ENCODE data around the gene TBC1D8.

TBC1D8 gene

DNA sequence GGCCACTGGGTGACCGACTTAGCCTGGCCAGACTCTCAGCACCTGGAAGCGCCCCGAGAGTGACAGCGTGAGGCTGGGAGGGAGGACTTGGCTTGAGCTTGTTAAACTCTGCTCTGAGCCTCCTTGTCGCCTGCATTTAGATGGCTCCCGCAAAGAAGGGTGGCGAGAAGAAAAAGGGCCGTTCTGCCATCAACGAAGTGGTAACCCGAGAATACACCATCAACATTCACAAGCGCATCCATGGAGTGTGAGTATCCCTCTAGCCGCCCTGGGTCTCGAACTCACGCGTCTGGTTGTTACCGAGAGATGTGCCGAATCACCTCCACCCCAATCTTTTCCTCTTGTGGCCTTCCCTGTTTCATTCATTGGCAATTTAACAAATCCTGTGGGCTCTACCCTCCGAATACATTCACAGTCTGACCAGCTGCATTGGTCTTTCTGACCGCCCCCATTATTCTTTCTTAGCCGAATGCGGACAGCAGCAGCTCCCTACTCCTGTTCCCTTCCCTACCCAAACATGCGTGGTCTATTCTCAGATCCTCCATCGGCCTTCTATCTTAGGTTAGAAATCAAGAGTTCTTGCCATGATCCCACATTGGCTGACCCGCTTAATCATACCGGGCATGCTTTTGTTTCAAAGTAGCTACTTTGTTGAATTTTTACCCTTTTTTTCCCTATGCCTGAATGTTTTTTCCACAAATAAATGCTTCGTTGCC lies 148.5 kb downstream of the TBC1D8 start:
- no peak for DNase-seq (ENCODE audit: low read depth in 1 of 2, low spot score in 1 of 2)

DNA sequence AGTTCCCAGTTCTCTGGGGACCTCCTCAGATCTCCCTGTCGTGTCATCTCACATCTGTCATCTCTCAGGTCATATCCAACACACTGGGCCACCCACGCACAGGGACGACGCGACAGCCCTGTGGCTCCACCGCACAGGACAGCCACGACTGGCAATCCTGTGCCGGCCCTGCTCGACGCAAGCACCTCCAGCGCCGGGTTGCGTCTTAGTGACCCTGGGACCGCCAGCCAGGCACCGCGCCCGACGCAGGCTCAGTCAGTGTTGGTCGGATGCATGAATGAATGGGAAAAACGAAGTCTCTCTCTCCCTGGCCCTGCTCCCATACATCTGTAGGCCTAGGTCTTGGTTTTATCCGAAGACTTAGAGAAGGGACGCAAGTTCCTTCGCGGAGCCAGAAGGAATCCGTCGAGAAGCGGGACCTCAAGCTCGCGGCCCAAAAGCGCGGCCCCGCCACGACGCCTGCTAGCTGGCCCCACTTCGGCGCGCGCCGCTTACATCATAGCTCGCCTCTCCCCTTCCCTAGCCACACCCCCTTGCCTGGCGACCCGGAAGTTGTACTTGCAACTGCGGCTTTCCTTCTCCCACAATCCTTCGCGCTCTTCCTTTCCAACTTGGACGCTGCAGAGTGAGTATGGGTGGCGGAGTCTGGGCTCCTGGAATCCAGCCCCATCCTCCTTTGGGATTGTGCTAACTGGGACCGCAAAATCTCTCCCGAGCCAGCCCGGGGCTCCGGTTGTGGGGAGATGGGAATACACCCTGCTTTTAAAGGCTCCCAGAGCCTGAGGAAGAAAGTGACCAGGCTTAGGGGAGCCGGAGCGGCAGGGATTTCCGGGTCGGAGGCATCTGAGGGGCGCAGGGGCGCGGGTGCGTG lies 149.3 kb downstream of the TBC1D8 start, which contains the start of gene RPL31:
RPL31 (plus strand) TSS at position 599 of the 871 bp plus-strand sequence. CDS start 413 bp downstream, outside the sequence.
- peak; percentile 88 to 96 for DNase-seq (ENCODE audit: low read depth in 1 of 2, low spot score in 1 of 2)

DNA sequence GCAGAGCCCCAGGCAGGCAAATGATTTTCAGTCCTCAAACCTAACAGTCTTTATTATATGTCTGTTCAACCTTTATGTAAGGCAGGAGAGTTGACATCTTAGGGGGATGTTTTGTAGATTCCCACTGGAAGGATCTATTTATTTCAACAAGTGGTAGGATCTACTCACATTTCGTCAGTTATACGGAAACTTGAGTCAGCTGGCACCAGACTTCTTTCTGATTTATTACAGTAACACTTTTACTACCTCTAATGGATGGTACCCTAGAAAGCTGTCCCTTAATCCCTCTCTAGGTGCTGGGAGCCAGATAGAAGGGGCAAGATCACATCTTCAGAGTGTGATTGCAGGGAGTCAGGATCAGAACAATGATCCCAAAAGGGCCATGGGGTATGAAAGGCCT lies 151.2 kb downstream of the TBC1D8 start:
- no peak for DNase-seq (ENCODE audit: low read depth in 1 of 2, low spot score in 1 of 2)

DNA sequence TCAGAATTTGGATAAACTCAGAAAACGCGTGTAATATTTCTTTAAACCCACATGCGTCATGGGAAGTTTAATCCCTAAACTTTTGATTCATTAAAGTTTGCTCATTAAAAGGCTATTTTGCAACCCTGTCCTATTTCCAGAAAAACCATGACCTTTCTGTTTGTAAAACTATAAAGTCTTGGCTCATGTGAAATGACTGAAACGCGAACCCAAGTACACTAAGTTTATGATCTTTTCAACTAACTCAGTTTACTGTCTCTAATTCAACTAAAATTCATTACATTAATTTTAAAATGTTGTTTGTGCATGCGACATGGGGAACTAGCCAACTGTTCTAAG lies 153.0 kb downstream of the TBC1D8 start:
- no peak for DNase-seq (ENCODE audit: low read depth in 1 of 2, low spot score in 1 of 2)

DNA sequence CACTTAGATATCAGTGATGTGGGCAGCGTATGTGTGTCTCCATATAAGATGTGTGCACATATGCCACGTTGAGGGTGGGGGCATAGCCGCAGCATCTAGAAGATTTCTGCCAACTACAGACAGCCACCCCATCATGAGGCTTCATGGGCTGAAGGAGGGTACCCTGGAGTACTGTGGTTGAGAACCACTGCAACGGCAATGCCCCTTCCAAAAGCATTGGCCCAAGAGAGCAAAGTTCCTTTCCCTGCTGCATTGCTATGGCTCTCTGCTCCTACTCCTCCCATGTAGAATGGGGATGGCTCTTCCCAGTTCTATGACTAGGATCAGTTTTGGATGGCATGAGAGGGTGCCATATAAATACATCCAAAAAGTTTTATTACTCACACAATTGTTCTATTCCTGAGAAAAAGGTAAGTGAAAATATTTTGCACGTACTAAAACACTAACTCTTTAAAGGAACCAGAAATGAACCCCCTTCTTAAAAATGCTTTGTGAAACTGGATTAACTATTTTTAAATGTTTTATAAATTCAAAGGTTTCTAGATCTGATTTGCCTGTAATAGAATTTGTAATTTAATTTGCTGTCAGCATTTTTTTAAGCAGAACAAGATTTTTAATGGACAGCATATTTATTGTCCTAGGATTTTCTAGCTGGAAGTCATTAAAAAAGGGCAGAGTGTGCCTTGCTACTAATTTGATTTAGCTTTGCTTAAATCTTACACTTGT lies 153.5 kb downstream of the TBC1D8 start:
- DNase-seq (ENCODE audit: low read depth in 1 of 2, low spot score in 1 of 2), result no peak

DNA sequence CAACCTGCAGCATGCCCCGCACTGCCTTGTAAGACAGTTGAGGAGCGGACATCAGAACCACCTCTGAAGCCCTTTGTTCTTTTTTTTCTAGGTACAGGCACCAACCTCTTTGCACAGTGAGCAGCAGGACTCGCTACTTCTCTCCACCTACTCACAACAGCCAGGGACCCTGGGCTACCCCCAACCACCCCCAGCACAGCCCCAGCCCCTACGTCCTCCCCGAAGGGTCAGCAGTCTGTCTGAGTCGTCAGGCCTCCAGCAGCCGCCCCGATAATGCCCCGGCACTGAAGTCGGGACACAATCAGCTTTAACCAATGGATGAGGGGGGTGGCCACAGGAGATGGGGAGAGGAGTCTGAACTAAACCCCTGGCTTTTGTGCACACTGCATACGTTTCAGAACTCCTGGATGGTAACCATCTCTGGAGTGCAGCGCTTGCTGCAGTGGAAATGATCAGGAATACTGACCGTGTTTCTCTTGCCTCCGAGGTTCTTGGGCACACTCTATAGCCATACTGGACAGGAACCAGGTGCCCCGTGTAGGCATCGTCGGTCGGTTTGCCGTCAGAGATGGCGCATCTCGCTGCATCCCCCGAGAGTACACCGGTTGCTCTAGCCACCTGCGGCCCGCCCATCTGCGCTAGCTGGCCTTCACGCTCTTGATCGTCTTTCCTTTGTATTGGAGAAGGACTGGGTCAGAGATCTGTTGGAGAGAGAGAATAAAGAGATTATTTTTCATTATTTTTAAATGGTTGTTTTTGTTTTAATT lies 155.7 kb downstream of the TBC1D8 start:
- DNase-seq (ENCODE audit: low read depth in 1 of 2, low spot score in 1 of 2), result no peak

DNA sequence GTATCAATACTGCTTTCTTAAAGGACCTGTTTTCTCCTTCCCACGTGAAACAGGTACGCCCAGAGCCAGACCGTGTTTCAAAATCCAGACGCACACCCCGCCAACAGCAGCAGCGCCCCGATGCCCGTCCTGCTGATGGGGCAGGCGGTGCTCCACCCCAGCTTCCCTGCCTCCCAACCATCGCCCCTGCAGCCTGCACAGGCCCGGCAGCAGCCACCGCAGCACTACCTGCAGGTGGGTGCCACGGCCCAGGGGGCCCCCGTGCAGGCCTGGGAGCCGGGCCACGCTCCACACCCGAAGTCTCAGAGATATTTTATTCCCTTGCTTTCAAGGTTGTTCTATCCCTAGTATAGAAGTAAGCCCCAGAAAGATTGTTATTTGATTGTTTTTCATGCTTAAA lies 157.9 kb downstream of the TBC1D8 start:
- no peak for DNase-seq (ENCODE audit: low read depth in 1 of 2, low spot score in 1 of 2)

DNA sequence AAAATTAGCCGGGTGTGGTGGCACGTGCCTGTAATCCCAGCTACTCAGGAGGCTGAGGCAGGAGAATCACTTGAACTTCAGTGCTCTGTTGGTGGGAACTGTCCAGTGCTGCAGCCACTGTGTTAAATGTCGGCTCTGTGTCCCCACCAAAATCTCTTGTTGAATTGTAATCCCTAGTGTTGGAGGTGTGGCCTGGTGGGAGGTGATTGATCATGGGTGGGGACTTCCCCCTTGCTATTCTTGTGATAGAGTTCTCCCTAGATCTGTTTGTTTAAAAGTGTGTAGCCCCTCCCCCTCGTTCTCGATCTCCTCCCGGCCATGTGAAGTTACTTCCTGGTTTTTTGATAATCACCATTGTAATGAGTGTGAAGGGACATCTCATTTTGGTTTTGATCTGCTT lies 158.9 kb downstream of the TBC1D8 start:
- no peak for DNase-seq (ENCODE audit: low read depth in 1 of 2, low spot score in 1 of 2)

DNA sequence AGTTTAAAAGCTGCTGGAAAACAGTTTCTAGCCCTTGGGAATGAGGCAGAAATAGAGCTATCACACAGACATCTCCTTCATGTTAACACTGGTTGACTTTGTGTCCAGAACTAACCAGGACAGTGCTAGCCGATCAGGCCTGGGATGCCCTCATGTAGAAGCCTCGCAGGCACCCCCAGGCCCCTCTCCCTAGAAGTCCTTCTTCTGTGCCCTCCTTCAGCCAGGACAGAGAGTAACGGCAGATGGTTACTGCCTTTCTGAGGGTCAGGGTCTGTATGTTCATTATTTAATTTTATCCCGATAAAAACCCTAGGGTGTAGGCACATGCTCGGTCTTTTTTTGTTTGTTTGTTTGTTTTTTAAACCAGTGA lies 159.8 kb downstream of the TBC1D8 start:
- no peak for DNase-seq (ENCODE audit: low read depth in 1 of 2, low spot score in 1 of 2)

DNA sequence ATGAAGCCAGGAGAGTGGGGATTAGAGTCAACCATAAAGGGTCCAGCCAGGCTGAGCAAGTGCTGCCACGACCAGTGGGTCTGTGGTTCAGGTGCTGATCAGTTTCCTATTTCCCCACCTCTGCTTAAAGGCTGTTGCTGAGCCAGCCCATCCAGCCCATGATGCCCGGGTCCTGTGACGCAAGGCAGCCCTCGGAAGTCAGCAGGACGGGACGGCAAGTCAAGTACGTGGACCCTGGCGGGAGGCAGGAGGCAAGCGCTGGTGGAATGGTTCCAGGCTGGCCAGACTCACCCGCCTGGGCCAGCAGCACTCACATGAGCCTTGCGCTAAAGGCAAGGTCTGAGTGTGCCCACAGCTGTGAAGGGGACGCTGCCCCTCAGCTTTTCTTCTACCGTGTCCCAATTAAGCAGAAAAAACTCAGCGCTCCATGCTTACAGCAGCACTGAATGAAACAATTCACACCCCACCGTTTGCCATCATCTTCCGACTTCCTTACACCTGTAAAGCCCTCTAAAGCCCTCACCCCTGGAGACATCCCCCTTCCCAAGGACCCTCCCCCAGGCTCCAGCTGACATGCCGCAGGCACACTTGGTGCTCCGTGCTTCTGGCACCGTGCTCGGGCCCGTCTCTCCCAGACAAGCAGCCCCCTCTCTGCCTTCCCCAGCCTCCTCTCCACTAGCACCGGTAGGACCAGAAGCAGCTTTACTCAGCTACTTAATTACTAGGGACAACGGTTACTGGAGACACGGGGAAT lies 160.4 kb downstream of the TBC1D8 start:
- no peak for DNase-seq (ENCODE audit: low read depth in 1 of 2, low spot score in 1 of 2)

DNA sequence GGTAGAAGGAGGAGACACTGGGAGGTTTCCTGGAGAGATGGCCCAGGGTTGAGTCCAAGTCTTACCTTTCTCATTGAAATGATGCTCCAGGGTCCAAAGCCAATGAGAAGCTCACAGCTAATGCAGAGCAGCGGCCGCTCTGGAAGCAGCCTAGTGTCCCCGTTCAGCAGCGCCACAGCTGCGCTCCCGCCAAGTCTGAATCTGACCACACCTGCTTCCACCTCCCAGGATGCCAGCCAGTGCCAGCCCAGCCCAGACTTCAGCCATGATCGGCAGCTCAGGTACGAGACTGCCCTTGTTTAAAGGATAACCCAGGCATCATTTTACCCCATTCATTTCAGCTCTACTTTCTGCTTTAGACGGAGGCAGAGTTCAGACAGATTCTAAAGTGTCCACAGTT lies 161.0 kb downstream of the TBC1D8 start:
- DNase-seq (ENCODE audit: low read depth in 1 of 2, low spot score in 1 of 2), result no peak

DNA sequence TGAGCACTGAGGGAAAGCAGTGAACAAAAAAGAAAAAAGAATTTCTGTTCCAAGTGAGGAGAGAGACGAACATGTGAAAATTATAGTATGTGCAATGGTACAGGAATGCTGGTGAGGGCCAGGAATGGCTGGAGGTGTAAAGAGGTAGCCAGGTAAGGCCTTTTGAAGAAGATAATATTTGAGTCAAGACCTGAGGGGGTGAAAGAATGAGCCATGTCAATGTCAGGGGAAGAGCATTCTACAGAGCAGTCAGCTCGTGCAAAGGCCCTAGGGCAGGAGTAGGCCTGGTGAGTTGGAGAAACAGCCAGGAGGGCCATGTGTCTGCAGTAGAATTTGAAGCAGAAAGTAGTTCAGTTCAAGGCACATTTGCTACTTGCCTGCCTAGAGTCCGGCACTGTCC lies 161.5 kb downstream of the TBC1D8 start:
- no peak for DNase-seq (ENCODE audit: low read depth in 1 of 2, low spot score in 1 of 2)

DNA sequence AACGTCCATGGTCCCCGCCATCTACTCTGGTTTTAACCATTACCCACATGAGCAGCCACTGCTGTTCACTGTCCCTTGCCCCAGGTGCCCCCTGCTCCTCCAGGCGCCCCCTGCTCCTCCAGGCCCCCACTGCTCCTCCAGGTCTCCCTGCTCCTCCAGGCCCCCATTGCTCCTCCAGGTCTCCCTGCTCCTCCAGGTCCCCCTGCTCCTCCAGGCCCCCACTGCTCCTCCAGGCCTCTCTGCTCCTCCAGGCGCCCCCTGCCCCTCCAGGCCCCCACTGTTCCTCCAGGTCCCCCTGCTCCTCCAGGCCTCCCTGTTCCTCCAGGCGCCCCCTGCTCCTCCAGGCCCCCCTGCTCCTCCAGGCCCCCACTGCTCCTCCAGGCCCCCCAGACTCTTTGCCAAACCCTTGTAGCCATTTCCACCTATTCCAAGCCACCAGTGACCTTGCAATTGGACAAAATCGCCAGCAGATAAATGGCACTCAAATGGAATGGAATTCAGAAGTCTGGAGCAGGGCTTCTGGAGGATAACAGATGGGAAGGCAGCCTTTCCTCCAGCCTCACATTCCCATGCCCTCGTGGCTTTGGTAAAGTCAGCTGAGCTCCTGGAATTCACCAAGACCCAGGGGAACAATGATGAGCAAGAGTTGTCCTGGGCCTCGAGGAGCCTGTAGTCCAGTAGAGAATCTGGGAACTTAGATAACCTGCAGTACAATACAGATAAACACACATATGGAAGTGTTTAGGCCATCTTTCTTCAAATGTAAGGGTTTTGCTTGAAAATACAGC lies 162.4 kb downstream of the TBC1D8 start:
- DNase-seq (ENCODE audit: low read depth in 1 of 2, low spot score in 1 of 2), result no peak

DNA sequence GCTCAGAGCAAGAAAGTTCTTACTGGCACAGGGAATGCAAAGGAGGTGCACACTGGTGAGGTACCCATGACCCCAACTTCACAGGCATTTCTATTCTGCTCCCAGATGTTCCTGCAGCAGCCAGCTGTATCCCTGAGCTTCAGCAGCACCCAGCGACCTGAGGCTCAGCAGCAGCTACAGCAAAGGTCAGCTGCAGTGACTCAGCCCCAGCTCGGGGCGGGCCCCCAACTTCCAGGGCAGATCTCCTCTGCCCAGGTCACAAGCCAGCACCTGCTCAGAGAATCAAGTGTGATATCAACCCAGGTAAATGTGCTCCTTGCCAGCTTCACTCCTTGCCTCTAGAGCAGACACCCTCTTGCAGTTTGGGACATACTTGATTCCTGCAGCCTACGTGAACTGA lies 163.2 kb downstream of the TBC1D8 start:
- DNase-seq (ENCODE audit: low read depth in 1 of 2, low spot score in 1 of 2), result no peak

DNA sequence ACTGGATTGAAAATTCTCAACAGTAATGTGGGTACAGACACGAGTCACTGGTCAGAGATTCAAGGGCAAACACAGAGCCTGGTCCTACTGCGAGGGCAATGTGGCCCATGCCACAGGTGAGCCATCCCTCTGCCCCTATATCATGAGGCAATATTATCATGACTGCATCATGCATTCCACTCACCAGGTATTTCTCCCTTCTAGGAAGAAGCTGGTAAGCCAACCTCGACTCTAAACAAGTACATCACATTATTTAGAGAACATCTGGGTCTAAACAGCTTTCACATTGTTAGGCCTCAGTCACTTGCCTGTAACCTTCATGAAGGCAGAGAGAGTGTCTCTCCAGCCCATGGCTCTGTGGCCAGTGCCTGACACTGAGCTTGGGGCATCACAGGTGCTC lies 163.6 kb downstream of the TBC1D8 start:
- DNase-seq (ENCODE audit: low read depth in 1 of 2, low spot score in 1 of 2), result no peak

DNA sequence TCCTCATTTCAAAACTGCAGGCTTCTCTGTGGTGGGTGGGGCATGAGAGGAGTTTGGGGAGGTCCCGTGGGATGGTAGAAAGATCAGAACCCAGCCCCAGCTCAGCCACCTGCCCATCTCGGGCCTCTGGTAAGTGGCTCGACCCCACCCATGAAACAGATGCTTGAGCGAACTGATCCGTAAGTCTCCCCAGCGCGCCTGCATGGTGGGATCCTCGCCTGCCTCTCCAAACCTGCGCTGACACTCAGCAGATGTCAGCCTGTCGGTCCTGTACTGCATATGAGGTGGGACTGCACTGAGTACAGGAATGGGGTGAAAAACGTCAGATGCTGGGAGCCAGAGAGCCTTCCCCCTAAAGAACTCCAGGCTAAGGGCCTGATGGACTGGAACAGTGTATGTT lies 165.0 kb downstream of the TBC1D8 start:
- DNase-seq (ENCODE audit: low read depth in 1 of 2, low spot score in 1 of 2), result no peak

DNA sequence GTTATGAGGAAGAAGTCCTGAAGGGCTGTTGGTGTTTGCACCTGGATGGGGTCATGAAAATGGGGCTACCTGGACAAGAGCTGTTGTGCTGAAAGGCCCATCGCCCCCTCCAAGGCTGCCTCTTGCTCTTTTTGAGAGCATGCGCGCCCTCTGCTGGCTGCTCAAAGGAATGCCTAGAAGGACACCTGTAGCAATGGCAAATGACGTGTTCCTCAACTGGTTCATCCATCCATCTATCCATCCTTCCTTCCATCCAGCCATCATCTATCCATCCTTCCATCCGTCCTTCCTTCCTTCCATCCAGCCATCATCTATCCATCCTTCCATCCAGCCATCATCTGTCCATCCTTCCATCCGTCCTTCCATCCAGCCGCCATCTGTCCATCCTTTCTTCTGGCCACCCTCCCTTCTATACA lies 166.3 kb downstream of the TBC1D8 start:
- DNase-seq (ENCODE audit: low read depth in 1 of 2, low spot score in 1 of 2), result peak; percentile 61 to 62

DNA sequence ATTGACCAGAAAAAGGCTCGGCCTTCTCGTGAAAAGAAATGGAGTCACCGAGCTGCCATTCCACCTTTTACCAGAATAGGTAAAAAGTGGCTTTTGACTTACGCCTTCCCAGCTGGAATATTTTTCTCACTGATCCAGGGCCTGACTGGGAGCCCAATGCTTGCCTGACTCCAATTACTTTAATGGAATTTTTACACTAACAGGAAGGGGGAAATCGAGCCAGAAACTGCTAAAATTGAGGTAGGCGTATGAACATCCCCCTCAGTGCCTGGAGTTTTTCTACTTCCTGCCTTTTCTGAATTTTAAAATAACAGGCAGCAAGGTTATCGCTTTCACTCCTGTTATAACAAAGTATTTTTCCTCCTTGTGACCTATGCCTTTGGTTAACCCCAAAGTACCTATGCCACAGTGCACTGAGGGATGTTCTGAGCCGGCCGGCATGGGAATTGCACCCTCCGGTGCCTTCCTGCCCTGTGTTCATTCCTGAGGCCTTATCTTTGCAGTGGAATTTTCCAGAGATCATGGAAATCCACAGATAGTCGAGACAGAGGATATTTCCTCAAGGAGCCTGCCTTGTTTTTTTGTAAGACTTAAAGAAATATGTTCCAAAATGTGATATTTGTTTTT lies 167.4 kb downstream of the TBC1D8 start:
- no peak for DNase-seq (ENCODE audit: low read depth in 1 of 2, low spot score in 1 of 2)

DNA sequence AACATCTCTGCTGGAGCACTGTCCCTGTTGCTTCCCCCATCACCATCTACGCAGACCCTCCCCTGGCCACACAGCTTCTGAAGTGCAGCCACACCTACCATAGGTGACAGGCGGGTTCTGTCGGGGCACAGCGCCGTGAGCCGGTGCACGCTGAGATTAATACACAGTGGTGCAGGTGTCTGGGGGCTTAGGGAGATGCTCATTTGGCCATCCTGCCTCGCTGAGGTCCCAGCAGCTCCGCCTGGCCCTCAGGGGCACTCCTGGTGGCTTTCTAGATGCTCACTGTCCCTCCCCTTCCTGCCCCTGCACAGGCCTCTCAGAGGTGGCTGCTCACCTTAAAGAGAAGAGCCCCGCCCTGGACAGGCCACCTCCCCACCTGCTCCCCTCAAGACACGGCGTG lies 168.0 kb downstream of the TBC1D8 start:
- no peak for DNase-seq (ENCODE audit: low read depth in 1 of 2, low spot score in 1 of 2)

Measured in activated CD4-positive, alpha-beta T cell treated with anti-CD3 and anti-CD28 coated beads, Interleukin-2, amount 50 U/mL, for 24 hours (primary cell).